GM21528 (cell line): ENCODE results near the gene GPAT3.
"Not testable (repeated sequence)": the region's sequence is repeated elsewhere in the genome, so short reads cannot be mapped to it uniquely, and the experiment has no call there.

ENCODE experiments used
- ATAC-seq: cut with Tn5 transposase; IDR thresholded peaks from one replicate; pipeline ENCODE4 v1.9.1; 2021; ENCODE audit warnings: mild to moderate bottlenecking, moderate library complexity; ENCODE audit not compliant: unreplicated experiment, low FRiP score

GPAT3 gene

GRCh38 chr4:83535520-83536361 is at the start of gene GPAT3:
GPAT3 (plus strand) TSS chr4:83536108; CDS start chr4:83536623, 515 bp downstream.
- ATAC-seq: peak; percentile 81

GRCh38 chr4:83486457-83487129 is 49.3 kb upstream of the GPAT3 start:
- ATAC-seq: no peak

- no peak for ATAC-seq
Observed at GRCh38 chr4:83489711-83490326, 46.1 kb upstream of the GPAT3 start.

- ATAC-seq: peak; percentile 80
Observed at GRCh38 chr4:83490876-83491450, 44.9 kb upstream of the GPAT3 start.

GRCh38 chr4:83496085-83496917 is 39.6 kb upstream of the GPAT3 start:
- ATAC-seq: not testable (repeated sequence)

- no peak for ATAC-seq
Observed at GRCh38 chr4:83498187-83498586, 37.7 kb upstream of the GPAT3 start.

GRCh38 chr4:83501671-83502070 is 34.2 kb upstream of the GPAT3 start:
- not testable (repeated sequence) for ATAC-seq

GRCh38 chr4:83503974-83504373 is 31.9 kb upstream of the GPAT3 start:
- no peak for ATAC-seq

GRCh38 chr4:83504503-83504902 is 31.4 kb upstream of the GPAT3 start:
- no peak for ATAC-seq

- no peak for ATAC-seq
Observed at GRCh38 chr4:83504996-83505395, 30.9 kb upstream of the GPAT3 start.

- not testable (repeated sequence) for ATAC-seq
Observed at GRCh38 chr4:83509156-83509585, 26.7 kb upstream of the GPAT3 start.

- ATAC-seq: no peak
Observed at GRCh38 chr4:83510442-83510841, 25.5 kb upstream of the GPAT3 start.

GRCh38 chr4:83516042-83516772 is 19.7 kb upstream of the GPAT3 start:
- no peak for ATAC-seq

- ATAC-seq: no peak
Observed at GRCh38 chr4:83522239-83522638, 13.7 kb upstream of the GPAT3 start.

GRCh38 chr4:83527671-83528070 is 8.2 kb upstream of the GPAT3 start:
- no peak for ATAC-seq

- peak; percentile 36 for ATAC-seq
Observed at GRCh38 chr4:83536362-83537272, 709 bp downstream of the GPAT3 start.

GRCh38 chr4:83542225-83542624 is 6.3 kb downstream of the GPAT3 start:
- ATAC-seq: no peak

- ATAC-seq: no peak
Observed at GRCh38 chr4:83546786-83547185, 10.9 kb downstream of the GPAT3 start.
